Inflammatory macrophage (primary cell): ENCODE results near the gene SPARC.
"Not testable (repeated sequence)": the region's sequence is repeated elsewhere in the genome, so short reads cannot be mapped to it uniquely, and the experiment has no call there.

ENCODE experiments used
- DNase-seq, 2 donors: peaks; one replicate each; pipeline ENCODE4 v3.0.0-alpha.2; 2020 to 2022
- total RNA-seq, 18 experiments: gene quantifications; one replicate each; lab custom pipeline; 2026; ENCODE audit warnings: mixed read lengths in 6 of 18, inconsistent platforms in 2 of 18; lab: John Stamatoyannopoulos, UW

The SPARC gene
- total RNA-seq = 134 to 1,003 (median 444) reads per million in 18 experiments

GRCh38 chr5:151686674-151687407 lies at the start of gene SPARC:
Gene SPARC, minus strand, starts transcription at chr5:151686915. Its CDS starts 10,727 bp downstream, at chr5:151676188.
- DNase-seq = peak; percentile 40 to 58

- DNase-seq = no peak
Measured at GRCh38 chr5:151735646-151736045, 48.9 kb upstream of the SPARC start.

- DNase-seq = no peak
Measured at GRCh38 chr5:151734064-151734408, 47.3 kb upstream of the SPARC start.

GRCh38 chr5:151733358-151734063 lies 46.8 kb upstream of the SPARC start:
- no peak for DNase-seq

- no peak for DNase-seq
Measured at GRCh38 chr5:151730381-151730780, 43.7 kb upstream of the SPARC start.

GRCh38 chr5:151729597-151729996 lies 42.9 kb upstream of the SPARC start:
- DNase-seq = not testable (repeated sequence)

GRCh38 chr5:151724360-151724759 lies 37.6 kb upstream of the SPARC start:
- no peak for DNase-seq

GRCh38 chr5:151722546-151722945 lies 35.8 kb upstream of the SPARC start:
- DNase-seq = peak in 1 of 2 donors; percentile 57

- DNase-seq = no peak
Measured at GRCh38 chr5:151721812-151722391, 35.2 kb upstream of the SPARC start.

GRCh38 chr5:151721087-151721646 lies 34.5 kb upstream of the SPARC start:
- peak in 1 of 2 donors; percentile 31 for DNase-seq

- DNase-seq = peak; percentile 51 to 52
Measured at GRCh38 chr5:151720215-151720614, 33.5 kb upstream of the SPARC start.

GRCh38 chr5:151719228-151720000 lies 32.7 kb upstream of the SPARC start:
- DNase-seq = peak; percentile 48 to 53

GRCh38 chr5:151718646-151719045 lies 31.9 kb upstream of the SPARC start:
- DNase-seq = no peak

- DNase-seq = peak in 1 of 2 donors; percentile 19
Measured at GRCh38 chr5:151718153-151718552, 31.4 kb upstream of the SPARC start.

GRCh38 chr5:151717416-151717815 lies 30.7 kb upstream of the SPARC start:
- peak; percentile 44 to 56 for DNase-seq

- DNase-seq = no peak
Measured at GRCh38 chr5:151709109-151709735, 22.5 kb upstream of the SPARC start.

- no peak for DNase-seq
Measured at GRCh38 chr5:151708126-151708525, 21.4 kb upstream of the SPARC start.

GRCh38 chr5:151707567-151707966 lies 20.9 kb upstream of the SPARC start:
- DNase-seq = no peak

- DNase-seq = no peak
Measured at GRCh38 chr5:151706906-151707305, 20.2 kb upstream of the SPARC start.

- no peak for DNase-seq
Measured at GRCh38 chr5:151703780-151704179, 17.1 kb upstream of the SPARC start.

- DNase-seq = no peak
Measured at GRCh38 chr5:151703227-151703626, 16.5 kb upstream of the SPARC start.

GRCh38 chr5:151700820-151701219 lies 14.1 kb upstream of the SPARC start:
- DNase-seq = no peak
